H1 (cell line): ENCODE measurements around the gene TP53BP1. TPM values are rescaled to one million over a fixed set of nuclear protein-coding genes. Genes with fewer than 3 reads are reported as not detected.

Experiments used
- NANOG ChIP-seq: IDR thresholded peaks from 2 replicates; pipeline ENCODE4 v1.6.1; 2011; ENCODE audit warnings: low read length, low read depth, mild to moderate bottlenecking, inconsistent platforms; ENCODE audit not compliant: insufficient read depth, poor library complexity, severe bottlenecking
- SAP30 ChIP-seq: fragments of 300-600 bp; sonication (generic); IDR thresholded peaks from 2 replicates; pipeline ENCODE4 v1.7.1; 2012; ENCODE audit warnings: low read length, moderate library complexity, mild to moderate bottlenecking, inconsistent platforms; ENCODE audit not compliant: insufficient read depth, insufficient replicate concordance
- TAF7 ChIP-seq: optimal IDR thresholded peaks from 2 replicates; pipeline ENCODE3; 2011; ENCODE audit warnings: low read depth, mild to moderate bottlenecking, inconsistent platforms, low read length, moderate library complexity, borderline replicate concordance
- YY1 ChIP-seq: IDR thresholded peaks from 2 replicates; pipeline ENCODE4 v1.6.1; 2011; ENCODE audit warnings: low read depth, mild to moderate bottlenecking, low read length
- polyA plus RNA-seq, 7 experiments: library from polyadenylated mRNA; depleted of rRNA in 3 of 7; stranded (reverse) in 5 of 7; unstranded in 2 of 7; fragments of >200 nt in 5 of 7; fragments of 200-250 nt in 2 of 7; gene quantifications; 1 replicate in 5 of 7; 2 replicates in 1 of 7; 4 replicates in 1 of 7; pipeline versions ENCODE4 v1.2.1 to v1.2.3, GENCODE V29; 2011 to 2013; ENCODE audit warnings: missing spikeins in 2 of 7, mixed read lengths in 2 of 7
- total RNA-seq: library from RNA; stranded (reverse); fragmentation: NEBNext Ultra II Directional; extraction: Animal tissue kit (Norgen Biotek cat#: 25700); gene quantifications from 2 replicates; pipeline ENCODE4 v1.2.1, GENCODE V29; 2021

TP53BP1 gene
- total and polyA plus RNA-seq, 2 of the 8 experiments (the other 6 are each of a cell fraction or from before 2014, with no cell fraction given), result 34.1 to 63.6 TPM

- TF ChIP-seq TAF7, result no peak
- TF ChIP-seq YY1, result no peak
- no peak for TF ChIP-seq NANOG
- no peak for TF ChIP-seq SAP30
These were observed 23.9 kb upstream of the TP53BP1 start (continued) for GRCh38 chr15:43516801-43517353.
